HG02943 (cell line): Measurements from ENCODE around the gene XRCC6.
"Not testable (repeated sequence)": the region's sequence is repeated elsewhere in the genome, so short reads cannot be mapped to it uniquely, and the experiment has no call there.

ENCODE experiments used
- ATAC-seq: cut with Tn5 transposase; IDR thresholded peaks from one replicate; pipeline ENCODE4 v1.9.1; 2021; ENCODE audit warnings: mild to moderate bottlenecking, low read depth, moderate library complexity; ENCODE audit not compliant: unreplicated experiment

The XRCC6 gene

GRCh38 chr22:41648432-41648831 lies 27.3 kb downstream of the XRCC6 start:
- no peak for ATAC-seq

- ATAC-seq = no peak
Measured at GRCh38 chr22:41650229-41650628, 29.1 kb downstream of the XRCC6 start.

GRCh38 chr22:41650821-41651220 lies 29.7 kb downstream of the XRCC6 start:
- ATAC-seq = no peak

GRCh38 chr22:41654322-41654721 lies 33.2 kb downstream of the XRCC6 start:
- ATAC-seq = no peak

GRCh38 chr22:41656556-41656955 lies 35.5 kb downstream of the XRCC6 start:
- no peak for ATAC-seq

GRCh38 chr22:41657709-41658108 lies 36.6 kb downstream of the XRCC6 start:
- no peak for ATAC-seq

- no peak for ATAC-seq
Measured at GRCh38 chr22:41658869-41659268, 37.8 kb downstream of the XRCC6 start.

- no peak for ATAC-seq
Measured at GRCh38 chr22:41659941-41660340, 38.8 kb downstream of the XRCC6 start.

- ATAC-seq = no peak
Measured at GRCh38 chr22:41660416-41660815, 39.3 kb downstream of the XRCC6 start.

- ATAC-seq = no peak
Measured at GRCh38 chr22:41661088-41661487, 40.0 kb downstream of the XRCC6 start.

- ATAC-seq = no peak
Measured at GRCh38 chr22:41661713-41662112, 40.6 kb downstream of the XRCC6 start.

GRCh38 chr22:41663594-41663993 lies 42.5 kb downstream of the XRCC6 start:
- not testable (repeated sequence) for ATAC-seq

- ATAC-seq = no peak
Measured at GRCh38 chr22:41664490-41664889, 43.4 kb downstream of the XRCC6 start.

GRCh38 chr22:41664951-41665350 lies 43.9 kb downstream of the XRCC6 start:
- no peak for ATAC-seq

GRCh38 chr22:41668971-41669911 lies 48.1 kb downstream of the XRCC6 start:
- ATAC-seq = no peak

- not testable (repeated sequence) for ATAC-seq
Measured at GRCh38 chr22:41672096-41672495, 51.0 kb downstream of the XRCC6 start.

GRCh38 chr22:41672780-41673509 lies 51.9 kb downstream of the XRCC6 start:
- no peak for ATAC-seq

- no peak for ATAC-seq
Measured at GRCh38 chr22:41674846-41675340, 53.8 kb downstream of the XRCC6 start.

- no peak for ATAC-seq
Measured at GRCh38 chr22:41676134-41676533, 55.0 kb downstream of the XRCC6 start.

- ATAC-seq = no peak
Measured at GRCh38 chr22:41681616-41682015, 60.5 kb downstream of the XRCC6 start.

- ATAC-seq = peak; percentile 72
Measured at GRCh38 chr22:41682033-41682807, 61.1 kb downstream of the XRCC6 start.
